HEK293 (cell line): ENCODE results near the gene MBD6.

Source experiments
- CTCF ChIA-PET: fragments of 350-600 bp; formaldehyde crosslinking; extraction: SDS; loops from one replicate; lab custom pipeline; 2021; ENCODE audit warnings: antibody characterized with exemption; lab: Yijun Ruan, JAX
- POLR2A ChIA-PET: fragments of 300-600 bp; formaldehyde crosslinking; extraction: SDS; loops from one replicate; lab custom pipeline; 2020; ENCODE audit warnings: antibody characterized with exemption, inconsistent platforms; lab: Yijun Ruan, JAX
- H3K27ac ChIP-seq: fragments of 200-500 bp; sonication (Bioruptor generic); 2 replicates; pipeline ENCODE4 v1.5.1; 2014; ENCODE audit warnings: low read depth, low read length, control low read depth, inconsistent platforms; ENCODE audit errors: extremely low read depth
- H3K36me3 ChIP-seq, 2 experiments: fragments of 200-500 bp in 1 of 2; sonication (Bioruptor generic) in 1 of 2; 1 replicate in 1 of 2; 2 replicates in 1 of 2; pipeline ENCODE4 v1.5.1; 2014 to 2017; ENCODE audit warnings: inconsistent platforms in 2 of 2, low read length in 2 of 2; ENCODE audit not compliant: control insufficient read depth in 2 of 2, insufficient read depth in 1 of 2
- H3K4me1 ChIP-seq: fragments of 200-500 bp; sonication (Bioruptor generic); 2 replicates; pipeline ENCODE4 v1.5.1; 2014; ENCODE audit warnings: mild to moderate bottlenecking, low read length, inconsistent platforms; ENCODE audit not compliant: control insufficient read depth, insufficient read depth
- H3K4me3 ChIP-seq: 2 replicates; pipeline ENCODE4 v1.5.1; 2011; ENCODE audit warnings: low read depth, mild to moderate bottlenecking, control low read depth, low read length, moderate library complexity
- H3K9me3 ChIP-seq: fragments of 200-500 bp; sonication (Bioruptor generic); 2 replicates; pipeline ENCODE4 v1.5.1; 2014; ENCODE audit warnings: low read depth, low read length, inconsistent platforms; ENCODE audit not compliant: control insufficient read depth, insufficient read depth
- AEBP2 ChIP-seq: fragments of 450-650 bp; formaldehyde crosslinking; IDR thresholded peaks from 2 replicates; pipeline ENCODE4 v1.5.1; 2016; ENCODE audit warnings: missing biosample characterization, missing genetic modification characterization, borderline replicate concordance
- BCL11B ChIP-seq: fragments of 450-650 bp; formaldehyde crosslinking; IDR thresholded peaks from 2 replicates; pipeline ENCODE4 v1.5.1; 2016; ENCODE audit warnings: low read depth, missing biosample characterization, missing genetic modification characterization
- SCRT1 ChIP-seq: fragments of 450-650 bp; formaldehyde crosslinking; IDR thresholded peaks from 2 replicates; pipeline ENCODE4 v1.5.1; 2016; ENCODE audit warnings: missing biosample characterization, missing genetic modification characterization, borderline replicate concordance
- TCF7L2 ChIP-seq: IDR thresholded peaks from 2 replicates; pipeline ENCODE4 v1.6.1; 2011; ENCODE audit warnings: low read depth, mild to moderate bottlenecking, inconsistent platforms, low read length, moderate library complexity, borderline replicate concordance
- ZNF112 ChIP-seq: fragments of 450-650 bp; formaldehyde crosslinking; IDR thresholded peaks from 2 replicates; pipeline ENCODE4 v1.5.0; 2017; ENCODE audit warnings: missing biosample characterization, missing genetic modification characterization
- ZNF114 ChIP-seq: fragments of 450-650 bp; formaldehyde crosslinking; IDR thresholded peaks from 2 replicates; pipeline ENCODE4 v1.5.0; 2017; ENCODE audit warnings: missing biosample characterization, missing genetic modification characterization
- ZNF2 ChIP-seq: fragments of 450-650 bp; formaldehyde crosslinking; IDR thresholded peaks from 2 replicates; pipeline ENCODE4 v1.5.1; 2016; ENCODE audit warnings: missing biosample characterization, missing genetic modification characterization
- ZNF350 ChIP-seq: fragments of 450-650 bp; formaldehyde crosslinking; IDR thresholded peaks from 2 replicates; pipeline ENCODE4 v1.5.0; 2017; ENCODE audit warnings: missing biosample characterization, mild to moderate bottlenecking, missing genetic modification characterization
- ZNF501 ChIP-seq: fragments of 450-650 bp; formaldehyde crosslinking; IDR thresholded peaks from 2 replicates; pipeline ENCODE4 v1.5.1; 2016; ENCODE audit warnings: missing biosample characterization, missing genetic modification characterization
- ZNF521 ChIP-seq: fragments of 450-650 bp; formaldehyde crosslinking; IDR thresholded peaks from 2 replicates; pipeline ENCODE4 v1.5.1; 2017; ENCODE audit warnings: missing biosample characterization, mild to moderate bottlenecking, missing genetic modification characterization
- ZNF621 ChIP-seq: fragments of 450-650 bp; formaldehyde crosslinking; IDR thresholded peaks from 2 replicates; pipeline ENCODE4 v1.5.1; 2017; ENCODE audit warnings: missing biosample characterization, missing genetic modification characterization
- ZNF623 ChIP-seq: fragments of 450-650 bp; formaldehyde crosslinking; IDR thresholded peaks from 2 replicates; pipeline ENCODE4 v1.5.1; 2016; ENCODE audit warnings: missing biosample characterization, missing genetic modification characterization
- ZSCAN23 ChIP-seq: fragments of 450-650 bp; formaldehyde crosslinking; IDR thresholded peaks from 2 replicates; pipeline ENCODE4 v1.5.1; 2016; ENCODE audit warnings: missing biosample characterization, missing genetic modification characterization
- ZSCAN4 ChIP-seq: fragments of 450-650 bp; formaldehyde crosslinking; IDR thresholded peaks from 2 replicates; pipeline ENCODE4 v1.5.1; 2017; ENCODE audit warnings: missing biosample characterization, missing genetic modification characterization
- TF ChIP-seq, protein P1 (sequence below): fragments of 450-650 bp; formaldehyde crosslinking; IDR thresholded peaks from 2 replicates; pipeline ENCODE4 v1.5.1; 2016; ENCODE audit warnings: missing biosample characterization, missing genetic modification characterization
- TF ChIP-seq, protein P2 (sequence below): fragments of 450-650 bp; formaldehyde crosslinking; IDR thresholded peaks from 2 replicates; pipeline ENCODE4 v1.5.1; 2016; ENCODE audit warnings: missing biosample characterization, missing genetic modification characterization

MBD6 gene

DNA sequence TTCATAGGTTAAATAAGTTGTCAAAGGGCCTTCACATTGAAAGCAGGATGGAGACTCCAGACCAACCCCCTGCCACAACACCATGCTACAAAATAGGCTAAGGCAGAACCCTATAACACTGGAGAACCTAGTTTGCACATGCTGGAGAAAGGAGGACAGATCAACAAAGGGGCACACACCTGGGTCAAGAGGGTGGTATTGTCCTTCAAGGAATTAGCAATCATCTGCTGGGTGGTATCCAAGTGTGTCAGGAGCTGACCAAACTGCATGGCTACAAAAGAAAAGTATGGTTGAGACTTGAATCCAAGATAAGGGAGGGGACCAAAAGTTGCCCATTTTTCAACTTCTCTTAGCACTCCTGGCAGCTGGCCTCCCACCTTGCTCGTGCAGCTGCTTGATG lies 9.2 kb downstream of the MBD6 start:
- no peaks in the 10 kb centered on the region for H3K4me1 ChIP-seq
- H3K27ac ChIP-seq, result no peak overlapping the region
- peaks cover 25 to 96% of the 10 kb centered on the region in 2 experiments for H3K36me3 ChIP-seq
- TF ChIP-seq, protein P1, sequence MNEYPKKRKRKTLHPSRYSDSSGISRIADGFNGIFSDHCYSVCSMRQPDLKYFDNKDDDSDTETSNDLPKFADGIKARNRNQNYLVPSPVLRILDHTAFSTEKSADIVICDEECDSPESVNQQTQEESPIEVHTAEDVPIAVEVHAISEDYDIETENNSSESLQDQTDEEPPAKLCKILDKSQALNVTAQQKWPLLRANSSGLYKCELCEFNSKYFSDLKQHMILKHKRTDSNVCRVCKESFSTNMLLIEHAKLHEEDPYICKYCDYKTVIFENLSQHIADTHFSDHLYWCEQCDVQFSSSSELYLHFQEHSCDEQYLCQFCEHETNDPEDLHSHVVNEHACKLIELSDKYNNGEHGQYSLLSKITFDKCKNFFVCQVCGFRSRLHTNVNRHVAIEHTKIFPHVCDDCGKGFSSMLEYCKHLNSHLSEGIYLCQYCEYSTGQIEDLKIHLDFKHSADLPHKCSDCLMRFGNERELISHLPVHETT (tag by site-specific recombination), result no peak
- TF ChIP-seq BCL11B (no peak), ZNF114 (tag by site-specific recombination) (no peak)
- TF ChIP-seq, protein P2, sequence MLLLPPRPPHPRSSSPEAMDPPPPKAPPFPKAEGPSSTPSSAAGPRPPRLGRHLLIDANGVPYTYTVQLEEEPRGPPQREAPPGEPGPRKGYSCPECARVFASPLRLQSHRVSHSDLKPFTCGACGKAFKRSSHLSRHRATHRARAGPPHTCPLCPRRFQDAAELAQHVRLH (tag by site-specific recombination), result no peak
- CTCF ChIA-PET, result interaction anchor here (0.6 to 1.2 kb wide), 2 partner anchors 20 to 73 kb away, joined by 3 read pairs; no protein-coding TSS in a partner anchor
- H3K4me3 ChIP-seq, result no peak overlapping the region
- no peaks in the 10 kb centered on the region for H3K9me3 ChIP-seq
- POLR2A ChIA-PET, result interaction anchor here (1.1 to 2.0 kb wide), 3 partner anchors 8 to 15 kb away, joined by 3 to 9 read pairs (median 6); partner anchors contain the start of genes DCTN2 and DDIT3

GRCh38 chr12:57533108-57533507 lies 10.5 kb downstream of the MBD6 start:
- no peaks in the 10 kb centered on the region for H3K4me1 ChIP-seq
- H3K4me3 ChIP-seq, result no peak overlapping the region
- H3K27ac ChIP-seq, result no peak overlapping the region
- TF ChIP-seq ZNF2 (no peak), ZNF623 (tag by site-specific recombination) (no peak), AEBP2 (tag by site-specific recombination) (no peak), ZNF112 (tag by site-specific recombination) (no peak), ZNF501 (tag by site-specific recombination) (no peak), ZNF621 (no peak), SCRT1 (tag by site-specific recombination) (no peak), TCF7L2 (no peak), ZNF521 (tag by site-specific recombination) (no peak)
- H3K36me3 ChIP-seq, result peaks cover 25 to 91% of the 10 kb centered on the region in 2 experiments
- CTCF ChIA-PET, result interaction anchor here (0.6 to 1.2 kb wide), 3 partner anchors 74 to 234 kb away, joined by 3 read pairs; no protein-coding TSS in a partner anchor
- H3K9me3 ChIP-seq, result no peaks in the 10 kb centered on the region
- POLR2A ChIA-PET, result interaction anchor here (0.9 to 2.0 kb wide), 4 partner anchors 8 to 70 kb away, joined by 3 to 9 read pairs (median 4); partner anchors contain the start of gene DDIT3

- ChIA-PET CTCF (interaction anchor here (1.0 kb wide), 1 partner anchor 43 kb away, joined by 4 read pairs; no protein-coding TSS in a partner anchor), POLR2A (interaction anchor here (1.1 kb wide), 1 partner anchor 10 kb away, joined by 3 read pairs; no protein-coding TSS in a partner anchor)
- H3K9me3 ChIP-seq, result no peaks in the 10 kb centered on the region
- no peaks in the 10 kb centered on the region for H3K4me1 ChIP-seq
- no peak overlapping the region for H3K27ac ChIP-seq
- H3K36me3 ChIP-seq, result peaks cover 25 to 91% of the 10 kb centered on the region in 2 experiments
- no peak overlapping the region for H3K4me3 ChIP-seq
- TF ChIP-seq ZSCAN4 (tag by site-specific recombination), result no peak
- TF ChIP-seq ZNF350, result no peak
- no peak for TF ChIP-seq ZSCAN23
These were observed 11.6 kb downstream of the MBD6 start for GRCh38 chr12:57534250-57534649.
